Esophagus muscularis mucosa (tissue), 4 donors: ENCODE results near the gene IQGAP1.

Source experiments
- CTCF ChIP-seq, 3 experiments: fragments of 200-600 bp in 2 of 3; fragments of 450-650 bp in 1 of 3; sonication (generic) in 2 of 3; IDR thresholded peaks; one replicate each; pipeline ENCODE4 v1.5.1; 2017 to 2019; ENCODE audit warnings: antibody characterized with exemption in 3 of 3, mild to moderate bottlenecking in 2 of 3, moderate library complexity in 1 of 3
- EP300 ChIP-seq: sonication (generic); formaldehyde crosslinking; IDR thresholded peaks from one replicate; pipeline ENCODE4 v1.6.1; 2017; ENCODE audit warnings: antibody characterized with exemption
- POLR2AphosphoS5 ChIP-seq, 2 donors: sonication (generic); formaldehyde crosslinking; IDR thresholded peaks; one replicate each; pipeline ENCODE4 v1.6.1; 2017; ENCODE audit warnings: antibody characterized with exemption in 2 of 2

- TF ChIP-seq POLR2AphosphoS5 (IDR thresholded peaks at IDR 0.05) (no peak), CTCF (IDR thresholded peaks at IDR 0.05) (no peak), EP300 (no peak)
These were observed 44.7 kb upstream of the IQGAP1 start for GRCh38 chr15:90343302-90343790.
